GM19438 (cell line): Measurements from ENCODE around the gene GRSF1.
"Not testable (repeated sequence)": the region's sequence is repeated elsewhere in the genome, so short reads cannot be mapped to it uniquely, and the experiment has no call there.

Experiments used
- ATAC-seq: cut with Tn5 transposase; IDR thresholded peaks from one replicate; pipeline ENCODE4 v1.9.1; 2021; ENCODE audit warnings: low read depth; ENCODE audit not compliant: unreplicated experiment

GRSF1 gene

GRCh38 chr4:70839589-70840093 lies at the start of gene GRSF1:
Gene GRSF1 (minus strand): TSS chr4:70839890. CDS start chr4:70839827, 63 bp downstream.
- peak; percentile 71 for ATAC-seq

GRCh38 chr4:70885174-70885573 lies 45.5 kb upstream of the GRSF1 start:
- no peak for ATAC-seq

GRCh38 chr4:70880739-70881138 lies 41.0 kb upstream of the GRSF1 start:
- ATAC-seq: no peak

GRCh38 chr4:70877556-70877955 lies 37.9 kb upstream of the GRSF1 start:
- ATAC-seq: no peak

- peak; percentile 79 for ATAC-seq
These were observed 34.8 kb upstream of the GRSF1 start for GRCh38 chr4:70874268-70875156.

- ATAC-seq: no peak
These were observed 33.5 kb upstream of the GRSF1 start for GRCh38 chr4:70873216-70873615.

- no peak for ATAC-seq
These were observed 29.1 kb upstream of the GRSF1 start for GRCh38 chr4:70868778-70869177.

- ATAC-seq: no peak
These were observed 23.6 kb upstream of the GRSF1 start for GRCh38 chr4:70863099-70863790.

GRCh38 chr4:70859066-70859465 lies 19.4 kb upstream of the GRSF1 start:
- ATAC-seq: no peak

GRCh38 chr4:70858454-70858853 lies 18.8 kb upstream of the GRSF1 start:
- no peak for ATAC-seq

GRCh38 chr4:70855464-70855863 lies 15.8 kb upstream of the GRSF1 start:
- ATAC-seq: no peak

GRCh38 chr4:70849291-70849690 lies 9.6 kb upstream of the GRSF1 start:
- no peak for ATAC-seq

GRCh38 chr4:70844180-70844579 lies 4.5 kb upstream of the GRSF1 start:
- ATAC-seq: no peak

GRCh38 chr4:70842761-70843435 lies 3.2 kb upstream of the GRSF1 start:
- no peak for ATAC-seq

GRCh38 chr4:70841951-70842350 lies 2.3 kb upstream of the GRSF1 start:
- ATAC-seq: no peak

GRCh38 chr4:70841211-70841610 lies 1.5 kb upstream of the GRSF1 start:
- ATAC-seq: no peak

- ATAC-seq: not testable (repeated sequence)
These were observed 941 bp upstream of the GRSF1 start for GRCh38 chr4:70840631-70841030.

GRCh38 chr4:70840137-70840536 lies 447 bp upstream of the GRSF1 start:
- ATAC-seq: not testable (repeated sequence)

GRCh38 chr4:70838666-70839588 lies 763 bp downstream of the GRSF1 start:
- ATAC-seq: peak; percentile 53

GRCh38 chr4:70838204-70838603 lies 1.5 kb downstream of the GRSF1 start:
- ATAC-seq: no peak
